Kidney (tissue), 14 donors: ENCODE results near the gene PSTPIP2. TPM values are rescaled to one million over a fixed set of nuclear protein-coding genes. Genes with fewer than 3 reads are reported as not detected.

Source experiments
- DNase-seq, 5 donors: peaks; one replicate each; pipeline ENCODE4 v3.0.0-alpha.2; 2013 to 2020
- FAIRE-seq: peaks from 2 replicates; lab custom pipeline; 2012; peaks lifted over from hg19 to GRCh38; lab: Jason Lieb, UNC
- H3K27ac ChIP-seq, 2 donors: one replicate each; pipeline ENCODE4 v1.7.0; 2013; ENCODE audit warnings: low read depth in 2 of 2, low read length in 2 of 2, inconsistent platforms in 1 of 2
- H3K27me3 ChIP-seq: one replicate; pipeline ENCODE4 v1.7.1; 2013; ENCODE audit warnings: low read length, inconsistent platforms; ENCODE audit not compliant: control insufficient read depth, insufficient read depth
- H3K36me3 ChIP-seq, 3 donors: one replicate each; pipeline versions ENCODE4 v1.7.0 to v1.7.1; 2013; ENCODE audit warnings: low read length in 3 of 3, control low read depth in 1 of 3, inconsistent platforms in 1 of 3; ENCODE audit not compliant: insufficient read depth in 3 of 3, control insufficient read depth in 2 of 3
- H3K4me1 ChIP-seq, 3 donors: one replicate each; pipeline versions ENCODE4 v1.7.0 to v1.7.1; 2013; ENCODE audit warnings: low read length in 3 of 3, inconsistent platforms in 1 of 3, low read depth in 1 of 3; ENCODE audit not compliant: control insufficient read depth in 2 of 3, insufficient read depth in 2 of 3
- H3K4me3 ChIP-seq, 3 donors: one replicate each; pipeline versions ENCODE4 v1.7.0 to v1.8.1; 2013; ENCODE audit warnings: low read length in 3 of 3, control low read depth in 1 of 3, inconsistent platforms in 1 of 3
- H3K9ac ChIP-seq, 3 donors: one replicate each; pipeline versions ENCODE4 v1.7.0 to v1.7.1; 2013; ENCODE audit warnings: low read length in 3 of 3, control low read depth in 1 of 3, inconsistent platforms in 1 of 3
- H3K9me3 ChIP-seq, 3 donors: one replicate each; pipeline versions ENCODE4 v1.7.0 to v1.7.1; 2013; ENCODE audit warnings: low read length in 3 of 3, control low read depth in 1 of 3, inconsistent platforms in 1 of 3; ENCODE audit not compliant: control insufficient read depth in 2 of 3, insufficient read depth in 1 of 3
- CTCF ChIP-seq: IDR thresholded peaks from 3 replicates; pipeline ENCODE4 v1.5.1; 2012; ENCODE audit warnings: mild to moderate bottlenecking, moderate library complexity, borderline replicate concordance; ENCODE audit not compliant: insufficient read depth; ENCODE audit errors: extremely low read depth
- intact Hi-C: fragments of 100-400 bp; cut with DNase I; formaldehyde crosslinking; loops from one replicate; pipeline ENCODE4 v1.11.1; 2022
- polyA plus RNA-seq: library from polyadenylated mRNA; stranded (reverse); fragments of 350-450 nt; fragmentation: Illumina TruSeq; extraction: RNeasy Lipid Tissue Mini Kit (QIAGEN cat#74804); gene quantifications from one replicate; pipeline ENCODE4 v1.2.3, GENCODE V29; 2014; ENCODE audit warnings: low read depth, low replicate concordance; ENCODE audit not compliant: insufficient read depth
- total RNA-seq: library from RNA; stranded (reverse); fragmentation: NEBNext Ultra II Directional; extraction: Animal tissue kit (Norgen Biotek cat#: 25700); gene quantifications from one replicate; pipeline ENCODE4 v1.2.1, GENCODE V29; 2021
- donor health status: control.
- donor health status: control.
- donor health status: control.
- donor health status: control.
- donor health status: control.
- donor health status: DM: yes; HTN: yes; CAD: no.
- donor health status: Normal renal cell carcinoma (clear cell type).

Gene PSTPIP2
- total and polyA plus RNA-seq, 2 donors from 2014 or later: 1.3 to 11.1 TPM

- no peak overlapping the region for H3K9ac ChIP-seq
- peaks cover 0 to 13% (median 4%) of the 10 kb centered on the region in 3 donors for H3K4me1 ChIP-seq
- no peaks in the 10 kb centered on the region for H3K9me3 ChIP-seq
- peaks cover 0 to 6% (median 0%) of the 10 kb centered on the region in 3 donors for H3K36me3 ChIP-seq
- no peak overlapping the region for H3K4me3 ChIP-seq
- FAIRE-seq (no peak), DNase-seq (no peak)
- no peaks in the 10 kb centered on the region for H3K27me3 ChIP-seq
- no peak for TF ChIP-seq CTCF
- no peak overlapping the region for H3K27ac ChIP-seq
- intact Hi-C loops: no loop called here
These were observed 899 bp upstream of the PSTPIP2 start for GRCh38 chr18:46072959-46073358.

- peaks cover 0 to 13% (median 4%) of the 10 kb centered on the region in 3 donors for H3K4me1 ChIP-seq
- no peak overlapping the region for H3K27ac ChIP-seq
- TF ChIP-seq CTCF: no peak
- no peak for FAIRE-seq
- DNase-seq: no peak
- intact Hi-C loops: no loop called here
- H3K9me3 ChIP-seq: no peaks in the 10 kb centered on the region
- H3K4me3 ChIP-seq: peak overlapping the region; percentile 26 to 59 (median 53)
- no peaks in the 10 kb centered on the region for H3K27me3 ChIP-seq
- peak overlapping the region in 2 of 3 donors; percentile 29 to 55 for H3K9ac ChIP-seq
- peaks cover 0 to under 1% (median 0%) of the 10 kb centered on the region in 3 donors for H3K36me3 ChIP-seq
These were observed 362 bp upstream of the PSTPIP2 start for GRCh38 chr18:46072376-46072867.

- H3K27ac ChIP-seq: no peak overlapping the region
- H3K9ac ChIP-seq: peak overlapping the region; percentile 7 to 55 (median 43)
- no peak for FAIRE-seq
- H3K4me3 ChIP-seq: peak overlapping the region; percentile 14 to 59 (median 53)
- DNase-seq: peak in 2 of 5 donors; percentile 12 to 51
- peaks cover 0 to 13% (median 4%) of the 10 kb centered on the region in 3 donors for H3K4me1 ChIP-seq
- H3K27me3 ChIP-seq: no peaks in the 10 kb centered on the region
- H3K36me3 ChIP-seq: no peaks in the 10 kb centered on the region
- intact Hi-C loops: no loop called here
- TF ChIP-seq CTCF: no peak
- no peaks in the 10 kb centered on the region for H3K9me3 ChIP-seq
These were observed 1.0 kb downstream of the PSTPIP2 start for GRCh38 chr18:46070815-46071652.
